ENCODE results near the gene NDC80.

GRCh38 chr18:2587788-2588187 lies 16.4 kb downstream of the NDC80 start:
- TF ChIP-seq CTCF (IDR thresholded peaks at IDR 0.05; ENCODE audit: low read depth, low read length) (no peak), POLR2A (IDR thresholded peaks at IDR 0.05; ENCODE audit: extremely low read depth, insufficient read length) (no peak)

All from NB4 (cell line).